ENCODE results near the gene OGN. TPM values are rescaled to one million over a fixed set of nuclear protein-coding genes. Genes with fewer than 3 reads are reported as not detected.

Gene OGN, protein sequence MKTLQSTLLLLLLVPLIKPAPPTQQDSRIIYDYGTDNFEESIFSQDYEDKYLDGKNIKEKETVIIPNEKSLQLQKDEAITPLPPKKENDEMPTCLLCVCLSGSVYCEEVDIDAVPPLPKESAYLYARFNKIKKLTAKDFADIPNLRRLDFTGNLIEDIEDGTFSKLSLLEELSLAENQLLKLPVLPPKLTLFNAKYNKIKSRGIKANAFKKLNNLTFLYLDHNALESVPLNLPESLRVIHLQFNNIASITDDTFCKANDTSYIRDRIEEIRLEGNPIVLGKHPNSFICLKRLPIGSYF
- not detected in 2 replicates for total RNA-seq

DNA sequence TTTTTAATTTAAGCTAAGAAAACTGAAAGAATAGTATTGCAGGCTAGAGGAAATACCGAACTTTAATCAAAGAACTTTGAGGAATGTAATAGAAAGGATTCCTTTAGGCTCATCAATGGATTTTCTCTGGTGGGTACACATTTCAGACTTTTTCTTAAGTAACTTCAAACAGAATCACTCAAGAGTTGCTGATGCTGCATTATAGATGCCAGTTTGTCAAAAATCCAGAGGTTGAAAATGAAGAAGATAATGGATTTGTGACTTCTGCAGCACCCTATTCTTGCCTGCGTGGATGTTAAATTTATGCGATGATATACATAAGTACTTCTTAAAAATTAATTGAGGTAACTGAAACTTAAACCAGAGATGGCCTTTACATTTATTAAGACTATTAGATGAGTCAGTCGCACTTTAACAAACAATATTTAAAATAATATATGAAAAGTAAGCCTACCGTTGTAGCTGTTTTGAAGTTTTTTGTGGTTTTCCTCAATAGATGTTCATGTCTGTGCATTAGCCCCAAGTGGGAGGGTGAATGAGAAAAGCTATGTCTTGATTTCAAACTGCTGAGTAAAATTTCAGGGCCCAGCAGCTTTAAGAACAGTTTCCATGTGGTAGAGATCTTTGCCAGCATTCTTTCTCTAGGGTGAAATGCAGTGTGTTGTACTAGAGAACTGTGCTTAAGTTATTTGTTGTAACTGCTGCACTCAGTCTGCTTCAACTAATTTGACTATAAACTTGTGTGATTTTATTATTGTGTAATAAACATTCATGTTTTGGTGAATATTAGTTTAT, at the start of gene OGN:
TSS of gene OGN (minus strand) at position 537 of the 795 bp plus-strand sequence. CDS start 1,171 bp downstream, outside the sequence.
- Mint-ChIP-seq H3K27me3 (ENCODE audit: insufficient read depth) (no peaks in the 10 kb centered on the region), H3K4me1 (ENCODE audit: low read depth) (peaks cover 27% of the 10 kb centered on the region), H3K27ac (no peak within 1 kb of the TSS), H3K36me3 (ENCODE audit: low read depth) (peaks cover 3% of the 10 kb centered on the region), H3K9me3 (peaks cover 7% of the 10 kb centered on the region), H3K4me3 (no peak within 1 kb of the TSS)
- DNase-seq (ENCODE audit: low spot score): no peak
- intact Hi-C loops (cut with micrococcal nuclease): no loop called here

DNA sequence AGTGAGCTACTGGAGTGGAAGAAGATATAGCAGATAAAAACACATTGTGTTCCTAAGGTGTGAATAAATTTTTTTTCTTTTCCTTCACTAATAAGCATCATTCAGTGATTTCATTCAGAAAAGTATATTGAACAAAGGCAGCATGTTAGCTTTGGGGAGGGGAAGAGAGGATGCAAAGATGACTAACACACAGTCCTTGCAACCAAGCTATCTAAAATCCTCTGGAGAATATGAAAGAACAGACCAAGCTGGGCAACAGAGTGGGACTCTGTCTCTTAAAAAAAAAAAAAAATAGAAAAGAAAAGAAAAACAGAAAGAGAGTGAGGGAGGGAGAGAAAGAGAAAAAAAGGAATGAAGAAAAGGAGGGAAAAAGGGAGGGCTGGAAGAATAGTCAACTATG, 42.2 kb upstream of the OGN start:
- Mint-ChIP-seq H3K4me3 (no peak overlapping the region), H3K4me1 (ENCODE audit: low read depth) (no peaks in the 10 kb centered on the region), H3K9me3 (no peaks in the 10 kb centered on the region), H3K27me3 (ENCODE audit: insufficient read depth) (peaks cover 1% of the 10 kb centered on the region), H3K27ac (no peak overlapping the region), H3K36me3 (ENCODE audit: low read depth) (no peaks in the 10 kb centered on the region)
- DNase-seq (ENCODE audit: low spot score): no peak
- intact Hi-C loops (cut with micrococcal nuclease): no loop called here

DNA sequence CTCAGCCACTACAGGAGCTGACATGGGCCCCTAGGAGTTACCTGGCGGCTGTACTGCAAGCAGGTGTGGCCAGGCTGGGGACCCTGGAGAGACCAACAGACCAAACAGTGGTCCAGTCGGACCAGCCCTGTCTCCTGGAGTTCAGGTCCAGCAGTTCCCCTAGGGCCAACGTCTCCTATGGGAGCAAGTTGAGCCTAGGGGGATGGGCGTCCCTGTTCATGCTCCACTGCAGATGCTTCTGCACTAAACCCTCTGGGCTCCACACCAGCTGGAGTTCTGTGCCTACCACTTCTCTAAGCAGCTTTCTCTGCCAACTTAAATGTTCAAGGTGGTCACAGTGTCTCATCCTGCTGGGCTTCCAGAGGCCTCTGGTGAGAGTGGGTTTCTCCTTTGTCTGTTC, 40.5 kb upstream of the OGN start:
- no peak overlapping the region for H3K27ac Mint-ChIP-seq
- intact Hi-C loops (cut with micrococcal nuclease): no loop called here
- H3K9me3 Mint-ChIP-seq: no peaks in the 10 kb centered on the region
- H3K4me3 Mint-ChIP-seq: no peak overlapping the region
- peaks cover 5% of the 10 kb centered on the region for H3K4me1 Mint-ChIP-seq (ENCODE audit: low read depth)
- H3K27me3 Mint-ChIP-seq (ENCODE audit: insufficient read depth): peaks cover 1% of the 10 kb centered on the region
- DNase-seq (ENCODE audit: low spot score): no peak
- no peaks in the 10 kb centered on the region for H3K36me3 Mint-ChIP-seq (ENCODE audit: low read depth)

DNA sequence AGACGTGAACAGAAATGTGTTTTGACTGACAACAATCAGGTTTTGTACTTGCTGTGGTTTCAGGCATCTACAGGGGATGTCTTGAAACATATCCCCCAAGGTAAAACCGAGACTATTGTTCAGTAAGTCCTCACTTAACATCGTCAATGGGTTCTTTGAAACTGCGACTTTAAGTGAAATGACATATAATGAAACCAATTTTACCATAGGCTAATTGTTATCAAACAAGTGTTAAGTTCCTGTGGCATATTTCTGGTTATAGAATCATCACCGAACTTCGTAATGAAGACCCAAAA, 36.3 kb upstream of the OGN start:
- Mint-ChIP-seq H3K27ac (no peak overlapping the region), H3K36me3 (ENCODE audit: low read depth) (peaks cover 2% of the 10 kb centered on the region), H3K4me1 (ENCODE audit: low read depth) (peaks cover 5% of the 10 kb centered on the region), H3K27me3 (ENCODE audit: insufficient read depth) (peaks cover 4% of the 10 kb centered on the region), H3K4me3 (no peak overlapping the region), H3K9me3 (no peaks in the 10 kb centered on the region)
- DNase-seq (ENCODE audit: low spot score): no peak
- intact Hi-C loops (cut with micrococcal nuclease): no loop called here

DNA sequence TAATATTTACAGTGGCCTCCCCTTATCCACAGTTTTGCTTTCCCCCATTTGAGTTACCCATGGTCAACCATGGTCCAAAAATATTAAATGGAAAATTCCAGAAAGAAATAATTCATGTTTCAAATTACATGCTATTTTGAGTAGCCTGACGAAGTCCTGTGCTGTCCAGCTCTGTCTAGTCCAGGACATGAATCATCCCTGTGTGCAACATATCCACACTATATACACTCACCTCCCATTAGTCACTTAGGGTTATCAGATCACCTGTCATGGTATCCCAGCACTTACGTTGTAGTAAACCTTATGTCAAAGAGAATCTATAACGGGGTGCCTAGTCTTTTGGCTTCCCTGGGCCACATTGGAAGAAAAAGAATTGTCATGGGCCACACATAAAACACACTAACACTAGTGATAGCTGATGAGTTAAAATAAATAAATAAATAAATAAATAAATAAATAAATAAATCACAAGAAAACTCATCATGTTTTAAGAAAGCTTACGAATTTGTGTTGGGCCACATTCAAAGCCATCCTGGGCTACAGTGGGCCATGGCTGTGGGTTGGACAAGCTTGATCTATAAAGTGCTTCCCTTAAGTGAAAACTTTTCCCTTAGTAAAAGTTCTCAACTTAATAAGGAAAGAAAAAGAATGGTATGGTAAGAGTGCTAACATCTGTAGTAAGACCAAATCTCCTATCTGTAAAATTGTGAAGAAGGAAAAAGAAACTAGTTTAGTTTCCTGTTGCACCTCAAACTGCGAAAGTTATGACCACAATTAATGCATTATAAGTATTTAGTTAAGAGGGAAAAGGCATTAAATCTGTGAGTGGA, 35.8 kb upstream of the OGN start:
- Mint-ChIP-seq H3K27ac (no peak overlapping the region), H3K4me3 (no peak overlapping the region), H3K4me1 (ENCODE audit: low read depth) (peaks cover 5% of the 10 kb centered on the region), H3K27me3 (ENCODE audit: insufficient read depth) (peaks cover 4% of the 10 kb centered on the region), H3K9me3 (no peaks in the 10 kb centered on the region), H3K36me3 (ENCODE audit: low read depth) (peaks cover 2% of the 10 kb centered on the region)
- intact Hi-C loops (cut with micrococcal nuclease): loop anchor here (1.0 to 10.0 kb wide), 2 partner anchors 114 to 305 kb away; no protein-coding TSS in a partner anchor
- no peak for DNase-seq (ENCODE audit: low spot score)

DNA sequence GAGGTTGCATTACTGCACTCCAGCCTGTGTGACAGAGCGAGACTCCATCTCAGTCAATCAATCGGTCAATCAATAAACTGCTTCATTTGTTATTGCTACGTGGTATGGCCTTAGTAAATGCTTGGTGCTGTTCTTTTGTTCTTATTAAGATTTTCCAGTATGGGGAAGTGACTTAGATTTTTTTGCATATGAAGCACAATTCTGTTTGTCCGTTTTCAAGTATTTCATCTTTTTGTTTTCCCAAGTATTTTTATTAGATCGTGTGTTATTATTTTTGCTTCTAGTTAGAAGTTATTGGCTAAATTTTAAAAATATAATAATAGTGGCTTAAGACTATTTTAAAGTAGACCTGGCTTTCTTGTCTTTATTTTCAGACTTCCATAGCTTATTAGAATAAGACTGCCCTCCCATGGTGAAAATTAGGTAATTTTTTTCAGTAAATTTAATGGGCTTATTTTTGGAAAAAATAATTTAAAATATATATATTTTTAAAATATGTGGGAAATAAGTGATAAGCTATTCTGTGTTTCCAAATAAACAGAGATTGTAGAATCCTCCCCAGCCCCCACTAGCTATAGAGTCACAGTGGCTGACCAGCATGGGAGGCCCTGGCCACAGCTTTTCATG, 34.6 kb upstream of the OGN start:
- no peak for DNase-seq (ENCODE audit: low spot score)
- Mint-ChIP-seq H3K9me3 (no peaks in the 10 kb centered on the region), H3K36me3 (ENCODE audit: low read depth) (peaks cover 2% of the 10 kb centered on the region), H3K4me1 (ENCODE audit: low read depth) (peaks cover 5% of the 10 kb centered on the region), H3K4me3 (no peak overlapping the region), H3K27me3 (ENCODE audit: insufficient read depth) (peaks cover 4% of the 10 kb centered on the region), H3K27ac (no peak overlapping the region)
- intact Hi-C loops (cut with micrococcal nuclease): loop anchor here (1.0 to 10.0 kb wide), 2 partner anchors 113 to 304 kb away; no protein-coding TSS in a partner anchor

DNA sequence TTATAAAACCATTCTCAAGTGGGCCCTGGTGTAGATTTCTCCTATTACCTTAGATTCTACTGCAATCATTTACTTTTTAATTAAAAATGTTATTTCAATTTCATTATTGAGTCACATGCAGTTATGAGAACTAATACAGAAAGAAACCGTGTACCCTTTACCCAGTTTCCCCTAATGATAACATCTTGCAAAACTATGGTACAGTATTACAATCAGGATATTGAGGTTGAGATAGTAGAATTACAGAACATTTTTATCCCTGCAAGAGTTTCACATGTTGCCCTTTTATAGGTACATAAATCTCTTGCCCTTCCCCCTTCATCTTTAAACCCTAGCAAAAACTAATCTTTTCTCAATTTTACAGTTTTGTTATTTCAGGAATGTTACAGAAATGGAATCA, 30.9 kb upstream of the OGN start:
- peaks cover under 1% of the 10 kb centered on the region for H3K4me1 Mint-ChIP-seq (ENCODE audit: low read depth)
- DNase-seq (ENCODE audit: low spot score): no peak
- no peak overlapping the region for H3K4me3 Mint-ChIP-seq
- H3K36me3 Mint-ChIP-seq (ENCODE audit: low read depth): peaks cover 2% of the 10 kb centered on the region
- no peak overlapping the region for H3K27ac Mint-ChIP-seq
- intact Hi-C loops (cut with micrococcal nuclease): loop anchor here (10.0 kb wide), 1 partner anchor 300 kb away; no protein-coding TSS in a partner anchor
- H3K9me3 Mint-ChIP-seq: no peaks in the 10 kb centered on the region
- H3K27me3 Mint-ChIP-seq (ENCODE audit: insufficient read depth): peaks cover 4% of the 10 kb centered on the region

DNA sequence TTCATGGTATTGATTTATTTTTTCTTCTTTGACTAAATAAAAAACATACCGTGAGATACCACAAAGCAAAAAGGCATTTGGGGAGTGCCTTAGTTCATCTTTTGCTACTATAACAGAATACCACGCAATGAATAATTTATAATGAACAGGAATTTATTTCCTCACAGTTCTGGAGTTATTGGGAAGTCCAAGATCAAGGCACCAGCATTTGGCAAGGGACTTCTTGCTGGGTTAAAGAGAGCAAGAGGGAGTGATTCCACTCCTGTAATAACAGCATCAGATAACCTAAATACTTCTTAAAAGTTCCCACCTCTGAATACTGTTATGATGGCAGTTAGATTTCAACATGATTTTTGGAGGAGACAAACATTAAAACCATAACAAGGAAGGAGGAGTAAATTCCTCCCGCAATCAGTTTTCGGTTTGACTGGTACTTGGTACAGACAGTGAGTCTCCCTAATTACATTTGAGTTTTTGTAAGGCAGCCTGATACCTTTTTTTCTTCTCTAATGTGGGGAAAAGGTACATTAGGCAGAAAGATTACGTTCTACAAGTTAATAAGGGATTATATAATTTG, 28.7 kb upstream of the OGN start:
- Mint-ChIP-seq H3K9me3 (no peaks in the 10 kb centered on the region), H3K4me3 (no peak overlapping the region), H3K36me3 (ENCODE audit: low read depth) (no peaks in the 10 kb centered on the region), H3K27me3 (ENCODE audit: insufficient read depth) (no peaks in the 10 kb centered on the region), H3K4me1 (ENCODE audit: low read depth) (no peaks in the 10 kb centered on the region), H3K27ac (no peak overlapping the region)
- intact Hi-C loops (cut with micrococcal nuclease): loop anchor here (10.0 kb wide), 1 partner anchor 298 kb away; no protein-coding TSS in a partner anchor
- DNase-seq (ENCODE audit: low spot score): no peak

DNA sequence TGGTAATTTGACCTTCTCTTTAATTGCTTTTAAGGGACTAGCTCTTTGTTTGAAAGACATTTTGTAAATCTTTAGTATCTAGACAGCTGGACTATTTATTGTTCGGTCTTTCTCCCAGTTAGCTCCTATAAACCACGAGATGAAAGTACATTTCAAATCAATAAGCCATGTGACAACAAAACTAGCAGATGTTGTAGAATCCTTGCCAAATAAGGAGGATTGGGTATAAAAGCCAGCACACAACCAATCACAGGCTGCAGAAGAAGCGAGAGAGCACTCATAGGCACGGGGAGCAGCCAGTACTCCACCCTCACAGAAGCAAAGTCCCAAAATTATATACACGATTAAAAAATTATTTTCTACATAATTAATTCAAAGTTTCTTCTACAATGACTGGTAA, 28.0 kb upstream of the OGN start:
- H3K27me3 Mint-ChIP-seq (ENCODE audit: insufficient read depth): no peaks in the 10 kb centered on the region
- H3K4me1 Mint-ChIP-seq (ENCODE audit: low read depth): no peaks in the 10 kb centered on the region
- no peak for DNase-seq (ENCODE audit: low spot score)
- no peak overlapping the region for H3K4me3 Mint-ChIP-seq
- H3K36me3 Mint-ChIP-seq (ENCODE audit: low read depth): no peaks in the 10 kb centered on the region
- no peak overlapping the region for H3K27ac Mint-ChIP-seq
- H3K9me3 Mint-ChIP-seq: no peaks in the 10 kb centered on the region
- intact Hi-C loops (cut with micrococcal nuclease): loop anchor here (10.0 kb wide), 1 partner anchor 298 kb away; no protein-coding TSS in a partner anchor

DNA sequence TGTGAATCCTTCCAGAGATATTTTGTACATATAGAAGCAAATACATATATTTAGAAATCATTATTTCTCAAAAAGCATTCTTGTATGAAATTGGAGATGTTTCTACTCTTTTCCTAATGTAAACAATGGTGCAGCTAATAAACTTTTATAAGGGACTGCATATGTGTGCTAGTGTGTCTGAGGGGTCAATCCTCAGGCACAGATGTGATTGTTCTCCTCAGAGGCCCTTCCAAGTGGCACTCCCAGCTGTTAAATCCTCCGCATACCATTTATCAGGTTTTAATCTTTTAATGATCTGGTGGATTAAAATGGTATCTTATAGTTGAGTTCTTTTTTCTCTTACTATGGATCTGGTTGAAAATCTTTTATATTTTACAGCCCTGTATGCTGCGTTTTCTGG, 25.5 kb upstream of the OGN start:
- Mint-ChIP-seq H3K4me3 (no peak overlapping the region), H3K27me3 (ENCODE audit: insufficient read depth) (no peaks in the 10 kb centered on the region), H3K9me3 (no peaks in the 10 kb centered on the region), H3K4me1 (ENCODE audit: low read depth) (no peaks in the 10 kb centered on the region), H3K27ac (no peak overlapping the region), H3K36me3 (ENCODE audit: low read depth) (no peaks in the 10 kb centered on the region)
- no peak for DNase-seq (ENCODE audit: low spot score)
- intact Hi-C loops (cut with micrococcal nuclease): loop anchor here (10.0 kb wide), 1 partner anchor 295 kb away; no protein-coding TSS in a partner anchor

DNA sequence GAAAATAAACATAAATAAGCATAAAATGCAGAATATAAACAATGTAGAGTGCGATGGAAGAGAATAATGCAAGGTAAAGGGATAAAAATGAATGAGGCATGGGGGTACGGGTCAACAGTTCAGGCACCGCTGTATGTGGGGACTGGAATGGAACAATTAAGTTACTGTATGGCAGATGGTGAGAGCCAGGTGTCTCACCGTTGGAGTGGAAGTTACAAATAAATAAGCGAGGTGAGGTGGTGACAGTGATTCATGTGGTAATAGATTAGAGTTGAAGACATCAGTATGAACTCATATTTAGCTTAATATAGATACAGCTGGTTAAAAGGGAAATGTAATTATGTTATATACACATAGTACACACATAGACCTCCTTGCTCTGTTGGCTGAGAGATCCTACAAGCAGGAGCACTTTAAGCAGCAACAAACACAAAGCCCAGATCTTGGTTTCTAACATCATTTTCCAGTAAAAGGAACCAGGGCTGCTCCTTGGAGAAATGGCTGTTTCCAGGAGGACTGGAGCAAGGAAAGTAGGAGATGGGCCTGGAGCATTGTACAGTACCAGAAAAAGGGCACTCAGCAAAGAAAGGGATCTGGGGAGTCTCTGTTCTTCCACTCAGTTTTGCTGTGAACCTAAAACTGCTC, 22.2 kb upstream of the OGN start:
- DNase-seq (ENCODE audit: low spot score): no peak
- intact Hi-C loops (cut with micrococcal nuclease): no loop called here
- H3K27ac Mint-ChIP-seq: no peak overlapping the region
- H3K36me3 Mint-ChIP-seq (ENCODE audit: low read depth): no peaks in the 10 kb centered on the region
- H3K4me1 Mint-ChIP-seq (ENCODE audit: low read depth): no peaks in the 10 kb centered on the region
- H3K9me3 Mint-ChIP-seq: no peaks in the 10 kb centered on the region
- no peak overlapping the region for H3K4me3 Mint-ChIP-seq
- no peaks in the 10 kb centered on the region for H3K27me3 Mint-ChIP-seq (ENCODE audit: insufficient read depth)

DNA sequence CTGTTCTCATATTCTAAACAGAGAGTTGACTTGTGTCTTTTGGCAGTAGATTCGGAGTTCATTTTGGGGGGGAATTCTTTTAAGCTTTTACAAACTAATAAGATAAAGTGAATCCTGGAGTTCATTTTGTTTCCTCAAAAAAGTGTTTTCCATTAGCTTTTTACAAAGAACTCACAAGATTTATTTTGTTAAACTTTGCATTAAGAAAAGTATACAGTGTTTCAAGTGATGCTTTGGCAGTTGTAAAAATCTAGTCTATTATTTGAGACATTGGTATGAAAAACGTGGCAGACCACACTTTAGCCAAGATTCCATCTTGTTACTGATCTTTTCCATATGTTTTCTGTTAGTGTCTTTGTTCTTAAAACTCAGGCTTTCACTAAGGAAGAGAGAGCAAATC, 21.1 kb upstream of the OGN start:
- H3K4me3 Mint-ChIP-seq: no peak overlapping the region
- no peaks in the 10 kb centered on the region for H3K9me3 Mint-ChIP-seq
- H3K4me1 Mint-ChIP-seq (ENCODE audit: low read depth): no peaks in the 10 kb centered on the region
- H3K36me3 Mint-ChIP-seq (ENCODE audit: low read depth): no peaks in the 10 kb centered on the region
- DNase-seq (ENCODE audit: low spot score): no peak
- H3K27me3 Mint-ChIP-seq (ENCODE audit: insufficient read depth): no peaks in the 10 kb centered on the region
- intact Hi-C loops (cut with micrococcal nuclease): no loop called here
- no peak overlapping the region for H3K27ac Mint-ChIP-seq

Measured in activated T-helper 1 cell treated with anti-CD3 and anti-CD28 coated beads, Interleukin-12 subunit alpha, Interleukin-12 subunit beta, Interleukin-2, Interleukin-4 antibody, amounts not matched to agents 30 ng/mL and 10 ng/mL and 1 ng/mL, durations not matched to agents 14 hours and 24 hours and 36 hours (primary cell).